ENCODE results near the gene RTCB.
A peak's percentile ranks its signal among the peaks of the same experiment; 100 is the strongest.
"Not testable (repeated sequence)": the region's sequence is repeated elsewhere in the genome, so short reads cannot be mapped to it uniquely, and the experiment has no call there.

Gene RTCB

DNA sequence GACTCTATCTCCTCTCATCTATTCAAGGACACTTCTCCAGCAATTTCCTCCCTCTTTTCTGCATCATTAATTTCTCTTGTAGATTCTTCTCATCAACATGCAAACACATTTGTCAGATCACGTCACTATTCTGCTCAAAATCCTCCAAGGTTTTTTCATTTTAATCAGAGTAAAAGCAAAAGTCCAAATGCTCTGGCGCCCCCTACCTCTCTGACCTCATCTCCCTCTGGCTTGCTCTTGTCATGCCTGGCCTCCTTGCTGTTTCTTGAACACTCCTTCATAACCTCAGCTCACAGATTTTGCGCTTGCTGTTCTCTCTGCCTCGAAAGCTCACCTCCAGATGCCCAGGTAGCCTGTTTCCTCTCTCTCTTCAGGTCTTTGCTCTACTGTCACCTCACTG lies 22.4 kb downstream of the RTCB start:
- no peak for DNase-seq (ENCODE audit: low spot score)

DNA sequence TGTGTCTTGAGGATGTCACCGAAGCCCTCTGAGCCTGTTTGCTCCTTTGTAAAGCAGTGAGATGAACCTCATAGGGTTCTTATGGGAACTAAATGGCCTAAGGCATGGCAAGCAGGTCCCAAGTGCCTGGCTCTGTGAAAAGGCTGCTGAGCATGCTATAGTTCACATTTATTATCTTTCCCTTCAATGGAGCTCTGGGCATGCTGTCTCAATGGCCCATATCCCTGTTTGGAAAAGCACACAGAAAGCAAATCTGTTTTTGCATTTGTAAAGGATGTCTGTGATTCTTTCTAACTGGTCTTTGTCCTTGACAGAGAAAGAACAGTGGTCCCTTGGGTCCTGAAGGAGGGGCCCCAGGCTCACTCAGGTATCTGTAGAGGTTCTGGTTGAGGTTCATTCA lies 26.4 kb downstream of the RTCB start:
- DNase-seq (ENCODE audit: low spot score): no peak

- no peak for DNase-seq (ENCODE audit: low spot score)
These were observed 31.1 kb downstream of the RTCB start for GRCh38 chr22:32380991-32381390.

GRCh38 chr22:32378707-32379272 lies 33.3 kb downstream of the RTCB start:
- no peak for DNase-seq (ENCODE audit: low spot score)

DNA sequence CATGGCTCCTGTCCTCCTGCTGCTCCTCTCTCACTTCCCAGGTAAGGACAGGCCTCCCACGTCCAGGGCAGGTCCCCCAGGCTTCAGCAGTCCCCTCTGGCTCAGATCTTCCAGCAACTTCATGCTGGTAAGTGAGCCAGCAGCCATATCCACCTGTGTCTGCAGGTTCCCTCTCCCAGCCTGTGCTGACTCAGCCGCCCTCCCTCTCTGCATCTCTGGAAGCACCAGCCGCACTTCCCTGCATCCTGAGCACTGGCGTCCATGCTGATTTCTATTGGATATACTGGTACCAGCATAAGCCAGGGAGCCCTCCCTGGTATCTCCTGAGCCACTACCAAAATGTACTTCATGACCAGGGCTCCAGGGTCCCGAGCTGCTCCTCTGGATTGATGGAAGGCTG lies 35.4 kb downstream of the RTCB start:
- no peak for DNase-seq (ENCODE audit: low spot score)

DNA sequence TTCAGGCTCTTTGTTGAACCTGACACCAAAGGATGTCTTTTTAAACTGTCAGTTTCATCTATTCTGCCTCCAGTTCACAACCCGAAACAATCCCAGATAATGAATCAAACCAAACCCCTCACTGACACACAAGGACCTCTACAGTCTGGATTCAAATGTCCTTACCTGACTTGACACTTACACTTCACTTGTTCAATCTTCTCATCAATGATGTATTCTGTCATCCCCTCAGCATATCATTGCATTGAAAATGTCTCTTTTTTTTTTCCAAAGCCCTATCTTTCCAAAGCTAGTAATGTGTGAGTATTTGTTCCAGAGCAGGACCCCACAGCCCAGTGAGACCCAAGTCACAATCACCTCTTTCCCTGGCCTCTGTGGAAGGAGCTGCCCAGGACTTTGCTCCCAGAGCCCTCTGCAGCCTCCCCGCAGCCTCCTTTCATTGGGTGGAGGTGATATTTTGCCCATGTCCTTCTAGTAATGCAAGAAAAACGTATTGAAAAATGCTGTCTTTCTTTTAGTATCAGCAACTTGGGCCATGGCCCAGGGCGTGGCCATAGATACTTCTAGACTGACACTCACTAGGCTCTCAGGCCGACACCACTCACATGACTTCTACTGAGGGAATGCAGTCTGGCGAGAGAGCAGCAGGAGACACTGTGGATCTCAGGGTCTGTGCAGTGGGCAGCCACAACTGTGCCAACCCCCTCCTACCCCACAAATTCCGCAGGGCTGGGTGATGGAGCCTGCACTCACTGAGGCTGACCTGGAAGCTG lies 36.2 kb downstream of the RTCB start:
- no peak for DNase-seq (ENCODE audit: low spot score)

DNA sequence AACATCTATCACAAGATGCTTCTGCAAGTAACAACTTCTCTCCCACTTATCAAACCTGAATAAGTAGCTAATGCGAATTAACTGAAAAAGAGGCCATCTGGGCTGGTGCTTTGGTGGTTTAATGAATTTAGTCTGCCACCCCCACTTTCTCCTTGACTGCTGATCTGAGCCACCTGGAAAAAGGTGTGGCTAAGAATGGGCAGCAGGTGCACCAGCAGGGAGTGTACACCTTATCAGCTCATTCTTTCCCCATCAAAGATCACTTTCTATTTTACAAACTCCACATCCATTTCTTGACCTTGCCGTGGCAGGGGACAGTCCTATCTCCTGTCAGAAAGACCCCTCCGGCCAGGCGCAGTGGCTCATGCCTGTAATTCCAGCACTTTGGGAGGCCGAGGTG lies 47.8 kb downstream of the RTCB start:
- no peak for DNase-seq (ENCODE audit: low spot score)

GRCh38 chr22:32361257-32361656 lies 50.8 kb downstream of the RTCB start:
- DNase-seq (ENCODE audit: low spot score): no peak

DNA sequence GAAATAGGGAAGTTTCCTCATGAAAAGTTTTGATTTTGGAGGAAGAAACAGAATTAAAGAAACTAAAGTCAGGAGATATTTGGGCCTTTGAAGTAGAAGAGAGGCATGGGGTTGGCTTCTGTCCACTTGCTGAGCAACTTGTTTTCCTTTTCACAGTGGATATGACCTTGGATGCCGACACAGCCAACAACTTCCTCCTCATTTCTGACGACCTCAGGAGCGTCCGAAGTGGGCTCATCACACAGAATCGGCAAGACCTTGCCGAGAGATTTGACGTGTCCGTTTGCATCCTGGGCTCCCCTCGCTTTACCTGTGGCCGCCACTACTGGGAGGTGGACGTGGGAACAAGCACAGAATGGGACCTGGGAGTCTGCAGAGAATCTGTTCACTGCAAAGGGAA lies 52.0 kb downstream of the RTCB start:
- not testable (repeated sequence) for DNase-seq (ENCODE audit: low spot score)

DNA sequence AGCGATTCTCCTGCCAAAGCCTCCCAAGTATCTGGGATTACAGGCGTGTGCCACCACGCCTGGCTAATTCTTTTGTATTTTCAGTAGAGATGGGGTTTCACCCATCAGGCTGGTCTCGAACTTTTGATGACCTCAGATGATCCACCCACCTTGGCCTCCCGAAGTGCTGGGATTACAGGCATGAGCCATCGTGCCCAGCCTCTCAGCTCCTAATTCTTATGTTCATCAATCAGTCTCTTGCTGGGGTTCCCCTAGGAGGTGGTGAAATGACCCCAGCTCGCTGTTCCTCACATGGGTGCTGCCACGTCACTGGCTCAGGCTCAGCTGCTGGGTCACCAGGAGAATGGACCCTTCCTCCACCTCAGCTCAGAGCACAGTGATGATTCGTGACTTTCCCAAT lies 54.5 kb downstream of the RTCB start, which contains the start of gene RFPL3:
RFPL3 (plus strand) TSS at position 301 of the 400 bp plus-strand sequence. CDS start 205 bp downstream, outside the sequence.
- not testable (repeated sequence) for DNase-seq (ENCODE audit: low spot score)

DNA sequence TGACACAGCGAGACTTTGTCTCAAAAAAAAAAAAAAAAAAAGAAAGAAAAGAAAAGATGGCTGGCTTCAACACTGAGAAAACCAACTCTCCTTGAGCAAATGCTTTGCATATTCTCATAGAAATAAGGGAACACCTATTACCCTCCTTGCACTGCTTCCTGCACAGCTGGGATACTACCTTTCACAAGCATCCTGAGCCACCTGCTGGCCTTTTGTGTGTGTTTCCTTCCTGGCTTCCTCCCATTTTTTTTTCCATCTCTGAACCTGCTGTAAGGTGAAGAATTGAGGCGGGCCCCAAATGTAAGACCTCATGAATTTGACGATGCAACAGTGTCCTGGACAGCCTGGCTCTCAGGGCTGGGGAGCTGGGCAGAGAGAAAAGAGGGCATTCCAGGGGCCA lies 56.3 kb downstream of the RTCB start:
- peak; percentile 5 for DNase-seq (ENCODE audit: low spot score)

DNA sequence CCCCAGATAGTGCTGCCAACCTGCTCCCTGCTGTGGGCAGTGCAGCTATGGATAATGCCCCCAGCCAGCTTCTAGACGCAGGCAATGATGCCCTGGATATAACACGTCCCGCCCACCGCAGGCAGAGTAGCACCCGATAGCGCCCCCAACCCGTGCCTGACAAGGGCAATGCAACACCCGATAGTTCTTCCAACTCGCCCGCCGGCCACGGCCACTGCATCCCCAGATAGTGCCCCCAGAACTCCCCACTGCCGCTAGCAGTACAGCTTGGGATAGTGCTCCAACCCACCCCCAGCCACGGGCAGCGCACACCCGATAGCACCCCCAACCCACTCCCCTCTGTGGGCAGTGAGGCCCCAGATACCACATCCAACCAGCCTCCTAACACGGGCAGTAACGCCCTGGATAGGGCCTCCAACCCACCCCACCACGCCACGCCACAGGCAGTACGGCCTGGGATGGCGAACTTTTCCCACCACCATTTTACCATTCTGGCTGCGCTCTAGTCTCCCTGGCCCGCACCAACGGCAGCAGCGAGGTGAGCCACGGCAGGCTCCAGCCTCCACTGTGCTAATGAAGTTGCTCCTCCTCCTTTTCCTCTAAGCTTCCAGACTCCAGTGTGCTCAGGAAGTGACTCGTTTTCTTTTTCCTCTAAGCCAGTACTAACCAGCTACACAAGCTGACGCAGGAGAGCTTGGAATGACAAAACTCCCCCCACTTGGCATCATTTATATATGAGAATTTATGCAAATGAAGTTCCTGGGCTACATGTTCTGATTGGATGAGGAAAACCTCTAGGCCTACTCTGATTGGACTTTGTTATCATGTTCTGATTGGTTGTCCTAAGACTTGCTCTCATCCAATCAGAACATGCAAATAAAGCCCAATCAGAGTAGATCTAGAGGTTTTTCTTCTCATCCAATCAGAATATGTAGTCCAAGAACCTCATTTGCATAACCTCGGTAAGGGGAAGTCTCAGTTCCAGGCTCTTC lies 57.4 kb downstream of the RTCB start:
- no peak for DNase-seq (ENCODE audit: low spot score)

DNA sequence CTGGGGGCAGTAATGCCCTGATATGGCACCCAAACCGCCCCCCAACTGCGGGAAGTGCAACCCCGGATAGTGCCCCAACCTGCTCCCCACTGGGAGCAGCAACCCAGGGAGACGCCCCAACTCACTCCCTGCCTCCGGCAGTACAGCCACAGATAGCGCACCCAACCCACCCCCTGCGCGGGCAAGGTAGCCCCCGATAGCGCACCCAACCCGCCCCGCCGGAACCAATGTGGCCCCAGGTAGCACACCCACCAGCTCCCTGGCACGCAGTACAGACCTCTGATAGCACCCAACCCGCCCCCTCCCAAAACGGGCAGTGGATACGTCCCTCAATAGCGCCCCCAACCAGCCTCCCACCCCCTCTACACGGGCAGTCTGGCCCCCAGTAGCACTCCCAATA lies 58.2 kb downstream of the RTCB start:
- no peak for DNase-seq (ENCODE audit: low spot score)

GRCh38 chr22:32353292-32353691 lies 58.8 kb downstream of the RTCB start:
- no peak for DNase-seq (ENCODE audit: low spot score)

DNA sequence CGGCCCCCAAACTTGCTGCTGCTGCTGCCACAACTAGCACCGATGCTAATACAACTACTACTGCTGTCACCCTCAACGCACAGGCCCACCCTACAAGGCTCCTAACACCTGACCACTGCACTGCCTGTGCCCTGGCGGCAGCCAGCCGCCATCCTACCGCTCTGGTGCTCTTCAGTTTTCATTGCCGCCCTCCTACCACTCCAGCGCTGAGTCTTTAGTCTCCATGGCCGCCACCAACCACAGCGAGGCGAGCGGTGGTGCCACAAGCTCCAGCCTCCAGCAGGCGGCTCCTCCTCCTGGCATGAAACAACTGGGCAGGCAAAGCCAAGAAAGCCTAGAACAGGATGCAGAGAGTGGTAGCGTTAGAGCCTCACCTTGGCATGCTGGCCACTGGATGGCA lies 59.4 kb downstream of the RTCB start:
- DNase-seq (ENCODE audit: low spot score): no peak

- DNase-seq (ENCODE audit: low spot score): not testable (repeated sequence)
These were observed 60.2 kb downstream of the RTCB start for GRCh38 chr22:32351875-32352274.

- DNase-seq (ENCODE audit: low spot score): no peak
These were observed 63.9 kb downstream of the RTCB start for GRCh38 chr22:32348031-32348611.

DNA sequence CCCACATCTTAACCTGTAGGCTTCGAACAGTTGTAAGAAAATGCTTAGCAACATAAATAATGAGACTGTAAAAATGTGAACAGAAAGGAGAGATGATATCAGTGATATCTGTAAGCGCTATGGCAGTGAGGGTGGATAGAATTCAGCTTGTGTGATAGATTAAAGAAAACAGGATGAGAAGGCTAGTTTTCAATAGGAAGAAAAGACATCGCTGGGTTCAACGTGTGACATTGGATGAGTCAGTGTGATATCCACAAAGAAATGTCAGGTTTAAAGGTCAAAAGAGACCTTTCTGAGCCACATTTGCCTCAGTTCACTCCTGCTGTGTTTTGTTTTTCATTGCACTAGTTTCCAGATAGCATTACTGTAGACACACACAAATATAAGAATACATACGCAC lies 68.1 kb downstream of the RTCB start:
- no peak for DNase-seq (ENCODE audit: low spot score)

DNA sequence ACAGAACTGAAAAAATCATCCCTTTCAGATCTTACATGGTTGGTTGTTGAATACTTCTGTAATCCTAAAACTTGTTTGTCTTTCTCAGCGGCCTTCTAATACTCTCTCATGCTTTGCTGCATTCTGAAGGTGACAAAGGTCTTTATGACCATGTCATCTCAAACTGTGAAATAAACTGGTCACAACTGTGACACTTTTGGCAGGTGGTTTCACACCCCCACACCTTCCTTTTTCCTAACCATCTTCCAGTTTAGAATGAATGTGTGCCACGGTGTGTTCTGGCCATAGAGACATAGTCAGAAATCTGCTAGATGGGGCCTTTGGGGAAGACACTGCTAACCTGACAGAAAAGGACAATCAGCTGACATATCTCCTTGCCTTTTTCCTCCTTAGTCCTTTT lies 69.1 kb downstream of the RTCB start:
- no peak for DNase-seq (ENCODE audit: low spot score)

GRCh38 chr22:32341122-32341740 lies 70.8 kb downstream of the RTCB start:
- DNase-seq (ENCODE audit: low spot score): no peak

GRCh38 chr22:32340411-32340810 lies 71.6 kb downstream of the RTCB start:
- no peak for DNase-seq (ENCODE audit: low spot score)

Measured in LoVo (cell line).